Activated T-cell treated with anti-CD3 and anti-CD28 coated beads for 4 hours (primary cell): ENCODE measurements around the gene SFXN1.
"Not testable (repeated sequence)": the region's sequence is repeated elsewhere in the genome, so short reads cannot be mapped to it uniquely, and the experiment has no call there.

Source experiments
- DNase-seq: peaks from one replicate; pipeline ENCODE4 v3.0.0-alpha.2; 2020

SFXN1 gene

GRCh38 chr5:175478384-175479124 is at the start of gene SFXN1:
TSS of gene SFXN1 (plus strand) at chr5:175478560. CDS start at chr5:175492104, 13,544 bp downstream.
- peak; percentile 81 for DNase-seq

GRCh38 chr5:175434800-175435199 is 43.6 kb upstream of the SFXN1 start:
- DNase-seq, result no peak

DNA sequence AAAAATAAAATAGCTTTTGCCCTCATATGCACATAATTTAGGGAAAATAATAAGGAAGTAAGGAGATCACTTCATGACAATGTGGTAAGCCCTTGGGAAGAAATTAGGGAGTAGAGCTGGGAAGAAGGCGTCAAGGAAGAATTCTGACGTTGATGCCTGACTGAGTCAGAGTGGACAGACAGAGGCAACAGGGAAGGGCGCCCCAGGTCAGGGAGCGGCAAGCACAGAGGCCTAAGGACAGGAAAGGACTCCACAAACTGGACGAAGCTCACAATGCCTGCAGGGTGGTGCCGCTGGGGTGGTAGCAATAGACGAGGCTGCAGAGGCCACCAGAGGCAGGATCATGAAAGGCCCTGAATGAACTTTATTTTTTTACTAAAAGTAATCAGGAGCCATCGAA is 42.0 kb upstream of the SFXN1 start:
- DNase-seq, result no peak

GRCh38 chr5:175438234-175438857 is 40.0 kb upstream of the SFXN1 start:
- DNase-seq, result no peak

- DNase-seq, result no peak
These were observed 34.8 kb upstream of the SFXN1 start for GRCh38 chr5:175443514-175444059.

DNA sequence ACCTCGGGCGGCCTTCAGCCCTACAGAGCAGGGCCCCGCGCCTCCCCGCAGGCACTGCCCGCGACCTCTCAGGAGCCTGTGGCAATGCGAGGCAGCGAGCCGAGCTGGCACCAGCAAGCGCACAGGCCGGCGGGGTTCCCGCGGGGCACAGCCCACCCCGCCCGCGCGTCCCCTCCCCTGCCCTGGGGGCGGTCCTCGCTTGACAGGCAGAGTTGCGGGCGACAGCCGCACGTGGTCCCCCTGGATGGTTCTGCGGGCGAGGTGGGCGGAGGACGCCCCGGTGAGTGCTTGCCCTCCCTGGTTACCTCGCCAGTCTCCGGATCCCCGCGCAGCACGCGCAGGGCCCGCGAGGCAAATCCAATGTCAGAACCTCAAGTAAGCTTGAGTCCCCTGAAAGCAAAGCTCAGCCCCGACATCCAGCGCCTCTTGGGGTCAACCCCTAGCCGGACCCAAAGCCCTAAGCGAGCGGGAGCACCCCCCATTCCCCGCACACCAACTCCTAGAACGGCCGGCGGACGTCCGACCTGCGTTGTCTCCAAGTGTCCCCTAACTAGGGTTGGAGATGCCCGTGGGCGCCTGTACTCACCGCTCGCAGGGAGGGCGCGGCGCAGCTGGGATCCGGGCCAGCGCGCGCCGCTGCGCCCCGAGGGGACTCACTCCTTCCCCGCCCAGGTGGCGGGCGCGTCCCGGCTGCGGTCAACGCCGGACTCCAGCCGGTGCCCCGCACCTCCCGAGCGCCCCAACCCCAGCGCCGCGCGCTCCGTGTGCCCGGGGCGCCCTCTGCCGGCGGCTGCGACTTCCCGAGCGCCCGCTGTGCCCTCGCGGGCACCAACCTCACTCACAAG is 34.1 kb upstream of the SFXN1 start, which contains the start of gene DRD1:
TSS of gene DRD1 (minus strand) at position 123 of the 845 bp plus-strand sequence. CDS start 1,083 bp downstream, outside the sequence.
- peak; percentile 42 for DNase-seq

- DNase-seq, result no peak
These were observed 33.4 kb upstream of the SFXN1 start for GRCh38 chr5:175444905-175445456.

GRCh38 chr5:175446378-175446777 is 32.0 kb upstream of the SFXN1 start:
- DNase-seq, result not testable (repeated sequence)

GRCh38 chr5:175447571-175447970 is 30.8 kb upstream of the SFXN1 start:
- no peak for DNase-seq

- no peak for DNase-seq
These were observed 30.1 kb upstream of the SFXN1 start for GRCh38 chr5:175448276-175448675.

GRCh38 chr5:175452166-175452565 is 26.2 kb upstream of the SFXN1 start:
- no peak for DNase-seq

GRCh38 chr5:175454338-175454737 is 24.0 kb upstream of the SFXN1 start:
- DNase-seq, result not testable (repeated sequence)

DNA sequence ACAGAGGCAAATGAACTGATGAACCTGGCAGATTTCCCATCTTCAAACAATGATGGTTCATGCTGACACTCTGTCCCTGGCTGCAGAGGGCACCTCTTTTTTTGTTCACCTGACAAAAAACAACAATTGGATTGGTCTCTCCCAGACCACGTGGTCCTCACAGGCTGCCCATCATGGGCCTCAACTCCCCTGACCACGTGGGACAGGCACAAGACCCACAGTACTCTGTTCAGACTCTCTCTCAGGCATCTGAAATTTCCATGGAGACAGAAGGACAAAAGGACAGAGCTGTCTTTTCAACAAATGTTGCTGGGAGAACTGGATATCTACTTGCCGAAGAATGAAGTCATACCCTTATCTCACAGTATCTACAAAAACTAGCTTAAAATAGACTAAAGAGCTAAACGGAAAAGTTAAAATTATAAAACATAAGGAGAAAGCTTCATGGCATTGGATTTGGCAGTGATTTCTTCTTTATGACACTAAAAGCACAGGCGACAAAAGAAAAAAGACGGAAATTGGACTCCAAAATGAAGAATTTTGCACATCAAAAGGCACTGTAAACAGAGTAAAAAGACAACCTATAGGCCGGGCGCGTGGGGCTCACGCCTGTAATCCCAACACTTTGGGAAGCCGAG is 22.1 kb upstream of the SFXN1 start:
- DNase-seq, result no peak

GRCh38 chr5:175457466-175457865 is 20.9 kb upstream of the SFXN1 start:
- DNase-seq, result no peak

DNA sequence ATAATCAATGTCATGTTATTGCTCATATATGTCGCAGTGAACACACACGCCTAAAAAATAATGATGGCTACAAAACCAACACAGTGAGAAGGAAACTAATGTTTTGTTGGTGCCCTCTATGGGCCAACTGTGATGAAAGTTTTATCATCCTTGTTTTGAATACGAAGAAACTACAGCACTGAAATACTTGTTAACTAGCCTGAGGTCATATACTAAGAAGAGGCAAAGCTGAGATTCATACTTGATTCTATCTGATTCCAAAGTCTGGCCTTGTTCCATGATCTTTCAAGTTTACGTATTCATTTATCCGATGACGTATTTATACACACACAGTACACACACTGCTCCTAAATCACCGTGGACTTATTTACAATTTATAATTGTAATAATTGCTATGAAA is 18.2 kb upstream of the SFXN1 start:
- no peak for DNase-seq

DNA sequence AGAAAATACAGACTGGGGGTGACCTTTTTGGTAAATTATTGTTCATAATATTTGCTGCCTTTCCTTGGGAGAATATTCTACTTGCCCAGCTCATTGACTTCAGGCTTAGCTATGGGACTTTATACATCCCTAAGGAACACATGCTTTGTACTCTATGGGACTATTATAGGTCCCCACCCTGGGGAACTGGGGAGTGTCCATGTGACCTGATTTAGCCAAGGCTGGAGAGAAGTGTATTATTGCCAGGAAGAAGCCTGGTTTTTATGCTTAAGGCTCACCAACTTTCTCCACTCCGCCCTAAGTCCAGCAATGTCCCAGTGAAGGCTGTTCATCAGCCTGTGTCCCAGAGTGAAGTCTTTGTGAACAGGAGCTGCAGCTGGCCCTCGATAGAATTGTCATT is 17.8 kb upstream of the SFXN1 start:
- no peak for DNase-seq

- DNase-seq, result no peak
These were observed 17.0 kb upstream of the SFXN1 start for GRCh38 chr5:175461370-175461769.

GRCh38 chr5:175463641-175464040 is 14.7 kb upstream of the SFXN1 start:
- no peak for DNase-seq

DNA sequence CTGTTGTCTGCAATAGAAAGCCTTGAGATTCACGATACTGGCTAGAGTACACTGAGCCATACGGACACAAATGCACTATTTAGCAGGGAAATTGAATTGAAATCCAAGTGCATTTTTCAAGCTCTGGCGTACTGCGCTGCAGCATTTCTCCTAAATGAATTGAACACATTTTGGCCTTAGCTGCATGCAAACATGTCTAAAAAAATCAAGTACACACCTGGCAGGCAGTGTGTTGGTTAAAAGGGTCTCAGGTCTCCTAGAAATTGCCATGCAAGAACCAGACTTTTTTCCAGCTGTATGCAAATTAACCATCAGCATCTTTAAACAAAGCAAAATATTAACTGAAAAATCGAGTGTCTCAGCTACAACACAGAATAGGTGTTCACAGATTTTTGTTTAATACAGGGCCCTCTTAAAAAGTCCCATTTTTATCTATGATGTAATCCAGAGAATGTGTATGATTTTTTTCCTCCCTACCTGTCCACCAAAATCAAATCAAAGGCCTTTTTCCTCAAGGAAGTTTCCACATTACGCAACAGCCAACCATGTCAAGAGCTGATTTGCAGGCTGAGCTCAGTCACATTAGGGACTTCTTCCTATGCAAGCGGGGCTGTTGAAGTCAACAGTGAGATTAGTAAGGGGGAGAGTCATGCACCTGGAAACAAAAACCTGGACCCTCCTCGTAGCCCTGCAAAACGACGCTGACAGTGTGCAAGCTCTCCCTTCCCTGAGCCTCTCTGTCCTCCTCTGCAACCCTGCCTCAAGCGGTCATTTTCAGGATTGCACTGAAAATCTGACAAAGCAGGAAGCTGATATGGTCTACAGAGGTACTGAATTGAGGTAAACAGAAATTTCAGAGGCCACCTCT is 14.1 kb upstream of the SFXN1 start:
- DNase-seq, result peak; percentile 71

DNA sequence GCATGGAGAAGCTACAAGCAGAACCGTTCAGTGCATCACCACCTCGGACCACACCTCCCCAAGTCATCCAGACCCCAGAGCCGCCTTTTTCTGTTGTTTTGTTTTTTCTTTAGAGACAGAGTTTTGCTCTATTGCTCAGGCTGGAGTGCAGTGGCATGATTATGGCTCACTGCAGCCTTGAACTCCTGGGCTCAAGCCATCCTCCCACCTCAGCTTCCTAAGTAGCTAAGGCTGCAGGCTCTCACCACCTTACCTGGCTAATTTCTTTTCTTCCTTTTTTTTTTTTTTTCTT is 13.5 kb upstream of the SFXN1 start:
- no peak for DNase-seq

- no peak for DNase-seq
These were observed 13.1 kb upstream of the SFXN1 start for GRCh38 chr5:175465282-175465681.
